Adrenal gland (tissue), 12 donors: ENCODE data around the gene NR1I3. TPM values are rescaled to one million over a fixed set of nuclear protein-coding genes. Genes with fewer than 3 reads are reported as not detected.

Experiments
- DNase-seq, 7 donors: peaks; one replicate each; pipeline ENCODE4 v3.0.0-alpha.2; 2019 to 2020
- H3K27ac ChIP-seq, 5 donors: fragments of 200-600 bp; sonication (generic) in 4 of 5; 1 replicate in 3 of 5; 2 replicates in 2 of 5; pipeline versions ENCODE4 v1.5.1 to v1.8.0; 2016 to 2020; ENCODE audit warnings: mild to moderate bottlenecking in 1 of 5
- H3K27me3 ChIP-seq: fragments of 200-600 bp; 2 replicates; pipeline ENCODE4 v1.8.0; 2021
- H3K36me3 ChIP-seq, 2 donors: fragments of 200-600 bp; replicated peaks in 1 of 2; 1 replicate in 1 of 2; 2 replicates in 1 of 2; pipeline versions ENCODE4 v1.5.1 to v1.8.0; 2018 to 2022
- H3K4me1 ChIP-seq, 2 donors: fragments of 200-600 bp; replicated peaks in 1 of 2; 1 replicate in 1 of 2; 2 replicates in 1 of 2; pipeline versions ENCODE4 v1.5.1 to v1.8.0; 2018 to 2021
- H3K4me3 ChIP-seq, 4 donors: fragments of 200-600 bp; sonication (generic) in 3 of 4; one replicate each; pipeline ENCODE4 v1.5.1; 2016 to 2018
- H3K9me3 ChIP-seq, 3 donors: fragments of 200-600 bp; sonication (generic) in 1 of 3; replicated peaks in 1 of 3; 1 replicate in 2 of 3; 2 replicates in 1 of 3; pipeline versions ENCODE4 v1.5.1 to v1.8.0; 2016 to 2021
- POLR2A ChIP-seq, 2 donors: fragments of 450-650 bp; IDR thresholded peaks; one replicate each; pipeline ENCODE4 v1.6.1; 2017; ENCODE audit warnings: antibody characterized with exemption in 2 of 2, mild to moderate bottlenecking in 2 of 2, moderate library complexity in 1 of 2
- WGBS, 4 donors: extraction: QIAGEN DNeasy Blood & Tissue Kit in 2 of 4; methylation state at CpG; one replicate each; pipeline versions ENCODE4 v1.1.5 to v1.1.7; 2013 to 2017; 5-methylcytosine and 5-hydroxymethylcytosine counted together
- intact Hi-C, 2 donors: fragments of 100-400 bp; cut with DNase I; formaldehyde crosslinking; loops; one replicate each; pipeline versions ENCODE4 v1.14.1 to v1.15.0; 2022 to 2023
- polyA plus RNA-seq, 3 donors: library from polyadenylated mRNA; stranded (reverse); fragments of 200-250 nt in 2 of 3; fragments of 350-450 nt in 1 of 3; fragmentation: Illumina TruSeq in 1 of 3; extraction: RNeasy Lipid Tissue Mini Kit (QIAGEN cat#74804) in 1 of 3; gene quantifications; one replicate each; pipeline ENCODE4 v1.2.3, GENCODE V29; 2013 to 2014
- total RNA-seq, 9 donors: library from RNA; depleted of rRNA in 4 of 9; stranded (reverse); fragments of >200 nt in 4 of 9; fragments of 120-200 nt in 1 of 9; fragmentation: NEBNext Ultra II Directional in 1 of 9; extraction: Animal tissue kit (Norgen Biotek cat#: 25700) in 1 of 9; gene quantifications; one replicate each; pipeline versions ENCODE4 v1.1.0 to v1.2.4, GENCODE V29; 2013 to 2023
- TF ChIP-seq, protein P1 (sequence below), 6 experiments: fragments of 450-650 bp in 4 of 6; fragments of 200-600 bp in 2 of 6; sonication (generic) in 1 of 6; IDR thresholded peaks; 1 replicate in 5 of 6; 2 replicates in 1 of 6; pipeline versions ENCODE4 v1.5.1 to v1.8.0; 2016 to 2021; ENCODE audit warnings: antibody characterized with exemption in 6 of 6, mild to moderate bottlenecking in 2 of 6, moderate library complexity in 1 of 6
- donor health status: healthy with polysubstance abuse.
- donor health status: Bipolar disorder and iron deficiency.
- donor health status: DM: yes; HTN: yes; CAD: no.
- donor health status: DM: no; HTN: no; CAD: no.
- donor health status: DM: no; HTN: no; CAD: no.
- donor health status: DM: yes; HTN: yes; CAD: no.

NR1I3 gene
- total and polyA plus RNA-seq, 12 donors = 0.16 to 0.50 TPM; not detected in 10

- Histone ChIP-seq H3K4me3 (peak overlapping the region in 1 of 4 donors; percentile 35), H3K9me3 (no peaks in the 10 kb centered on the region), H3K4me1 (peaks cover 33 to 65% of the 10 kb centered on the region in 2 donors), H3K27ac (peak overlapping the region; percentile 59 to 95 (median 77)), H3K27me3 (no peaks in the 10 kb centered on the region), H3K36me3 (peaks cover 0 to 74% of the 10 kb centered on the region in 2 donors)
- WGBS, 4 donors = 33 to 45% (median 39%) methylated on average over 8 of the region's 8 CpGs
- intact Hi-C loops = no loop called here
- TF ChIP-seq, protein P1, sequence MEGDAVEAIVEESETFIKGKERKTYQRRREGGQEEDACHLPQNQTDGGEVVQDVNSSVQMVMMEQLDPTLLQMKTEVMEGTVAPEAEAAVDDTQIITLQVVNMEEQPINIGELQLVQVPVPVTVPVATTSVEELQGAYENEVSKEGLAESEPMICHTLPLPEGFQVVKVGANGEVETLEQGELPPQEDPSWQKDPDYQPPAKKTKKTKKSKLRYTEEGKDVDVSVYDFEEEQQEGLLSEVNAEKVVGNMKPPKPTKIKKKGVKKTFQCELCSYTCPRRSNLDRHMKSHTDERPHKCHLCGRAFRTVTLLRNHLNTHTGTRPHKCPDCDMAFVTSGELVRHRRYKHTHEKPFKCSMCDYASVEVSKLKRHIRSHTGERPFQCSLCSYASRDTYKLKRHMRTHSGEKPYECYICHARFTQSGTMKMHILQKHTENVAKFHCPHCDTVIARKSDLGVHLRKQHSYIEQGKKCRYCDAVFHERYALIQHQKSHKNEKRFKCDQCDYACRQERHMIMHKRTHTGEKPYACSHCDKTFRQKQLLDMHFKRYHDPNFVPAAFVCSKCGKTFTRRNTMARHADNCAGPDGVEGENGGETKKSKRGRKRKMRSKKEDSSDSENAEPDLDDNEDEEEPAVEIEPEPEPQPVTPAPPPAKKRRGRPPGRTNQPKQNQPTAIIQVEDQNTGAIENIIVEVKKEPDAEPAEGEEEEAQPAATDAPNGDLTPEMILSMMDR (IDR thresholded peaks at IDR 0.05) = no peak
- peak; percentile 6 to 36 for TF ChIP-seq POLR2A (IDR thresholded peaks at IDR 0.05)
- DNase-seq = peak; percentile 71 to 91 (median 86)
Measured at GRCh38 chr1:161207173-161207572, 30.8 kb downstream of the NR1I3 start.

- intact Hi-C loops = no loop called here
- WGBS, 4 donors = 61 to 67% (median 64%) methylated on average over 12 of the region's 12 CpGs
- DNase-seq = peak in 3 of 7 donors; percentile 35 to 72 (median 57)
- Histone ChIP-seq H3K27ac (peak overlapping the region; percentile 59 to 95 (median 77)), H3K27me3 (no peaks in the 10 kb centered on the region), H3K4me3 (peak overlapping the region in 1 of 4 donors; percentile 35), H3K4me1 (peaks cover 36 to 69% of the 10 kb centered on the region in 2 donors), H3K9me3 (no peaks in the 10 kb centered on the region), H3K36me3 (peaks cover 0 to 68% of the 10 kb centered on the region in 2 donors)
- TF ChIP-seq, protein P1 (IDR thresholded peaks at IDR 0.05) = no peak
- peak in 1 of 2 donors; percentile 9 for TF ChIP-seq POLR2A (IDR thresholded peaks at IDR 0.05)
Measured at GRCh38 chr1:161206411-161207140, 31.4 kb downstream of the NR1I3 start.

- 2 to 8% (median 2%) methylated on average over 20 to 53 of the region's 53 CpGs for WGBS, 4 donors
- intact Hi-C loops = no loop called here
- peaks cover 51 to 81% of the 10 kb centered on the region in 2 donors for H3K4me1 ChIP-seq
Measured at GRCh38 chr1:161201836-161202712, 35.9 kb downstream of the NR1I3 start, which contains the start of gene NDUFS2. TSS of gene NDUFS2 (plus strand) at chr1:161202367. CDS start at chr1:161202386, 19 bp downstream.

More at GRCh38 chr1:161201836-161202712, 35.9 kb downstream of the NR1I3 start, which contains the start of gene NDUFS2:
- H3K27ac ChIP-seq = peak within 1 kb of the TSS; percentile 86 to 99 (median 93)
- peak; percentile 51 to 88 for TF ChIP-seq POLR2A (IDR thresholded peaks at IDR 0.05)
- TF ChIP-seq, protein P1 (IDR thresholded peaks at IDR 0.05) = peak in 1 of 6 experiments; percentile 3
- H3K4me3 ChIP-seq = peak within 1 kb of the TSS; percentile 52 to 83 (median 73)
- peaks cover 0 to 32% of the 10 kb centered on the region in 2 donors for H3K36me3 ChIP-seq
- DNase-seq = peak; percentile 96 to 100 (median 99)
- no peaks in the 10 kb centered on the region for H3K9me3 ChIP-seq
- H3K27me3 ChIP-seq = no peaks in the 10 kb centered on the region
